ENCODE results near the gene ELP1.

ELP1 gene

GRCh38 chr9:108933718-108934322 lies at the start of gene ELP1:
Gene ELP1, minus strand, starts transcription at chr9:108934124. Its CDS starts 2,978 bp downstream, at chr9:108931146.
- H2AFZ ChIP-seq (ENCODE audit: low read depth, low read length) = peak within 1 kb of the TSS; percentile 95
- peaks cover 44% of the 10 kb centered on the region for H3K79me2 ChIP-seq (ENCODE audit: insufficient read depth, low read length)
- peaks cover 33% of the 10 kb centered on the region for H3K4me1 ChIP-seq (ENCODE audit: insufficient read depth, low read length)
- peaks cover 13% of the 10 kb centered on the region for H3K36me3 ChIP-seq (ENCODE audit: insufficient read depth, low read length)
- peak within 1 kb of the TSS; percentile 77 for H3K4me2 ChIP-seq (ENCODE audit: insufficient read depth, low read length)
- H3K27ac ChIP-seq (ENCODE audit: low read length) = peak within 1 kb of the TSS; percentile 84
- no peaks in the 10 kb centered on the region for H3K9me3 ChIP-seq (ENCODE audit: insufficient read depth, low read length, severe bottlenecking)
- H4K20me1 ChIP-seq (ENCODE audit: insufficient read depth, low read length) = no peaks in the 10 kb centered on the region
- H3K9ac ChIP-seq (ENCODE audit: low read depth, low read length) = peak within 1 kb of the TSS; percentile 86
- ATAC-seq (ENCODE audit: insufficient read depth, low read depth) (peak; percentile 85), DNase-seq (peak; percentile 88)
- H3K27me3 ChIP-seq (ENCODE audit: insufficient read depth, low read length, poor library complexity) = no peaks in the 10 kb centered on the region
- peak within 1 kb of the TSS; percentile 69 to 92 for H3K4me3 ChIP-seq (ENCODE audit: low read depth in 1 of 2, low read length in 2 of 2)
- no peak for TF ChIP-seq EZH2 (IDR thresholded peaks at IDR 0.05; ENCODE audit: borderline replicate concordance, low read depth, low read length, severe bottlenecking)
- TF ChIP-seq CTCF (IDR thresholded peaks at IDR 0.05; ENCODE audit: borderline replicate concordance, extremely low read depth, low read length, poor library complexity, severe bottlenecking) = peak; percentile 47

- peaks cover 19% of the 10 kb centered on the region for H3K36me3 ChIP-seq (ENCODE audit: insufficient read depth, low read length)
Measured at GRCh38 chr9:108980893-108981292, 47.0 kb upstream of the ELP1 start.

GRCh38 chr9:108978205-108978604 lies 44.3 kb upstream of the ELP1 start:
- Histone ChIP-seq H3K79me2 (ENCODE audit: insufficient read depth, low read length) (no peaks in the 10 kb centered on the region), H3K27me3 (ENCODE audit: insufficient read depth, low read length, poor library complexity) (no peaks in the 10 kb centered on the region), H3K9ac (ENCODE audit: low read depth, low read length) (no peak overlapping the region), H3K36me3 (ENCODE audit: insufficient read depth, low read length) (peaks cover 25% of the 10 kb centered on the region), H2AFZ (ENCODE audit: low read depth, low read length) (no peak overlapping the region), H3K9me3 (ENCODE audit: insufficient read depth, low read length, severe bottlenecking) (no peaks in the 10 kb centered on the region), H3K27ac (ENCODE audit: low read length) (no peak overlapping the region), H3K4me3 (ENCODE audit: low read depth in 1 of 2, low read length in 2 of 2) (no peak overlapping the region), H3K4me1 (ENCODE audit: insufficient read depth, low read length) (no peaks in the 10 kb centered on the region), H4K20me1 (ENCODE audit: insufficient read depth, low read length) (no peaks in the 10 kb centered on the region), H3K4me2 (ENCODE audit: insufficient read depth, low read length) (no peak overlapping the region)
- TF ChIP-seq EZH2 (IDR thresholded peaks at IDR 0.05; ENCODE audit: borderline replicate concordance, low read depth, low read length, severe bottlenecking) = no peak
- no peak for TF ChIP-seq CTCF (IDR thresholded peaks at IDR 0.05; ENCODE audit: borderline replicate concordance, extremely low read depth, low read length, poor library complexity, severe bottlenecking)
- ATAC-seq (ENCODE audit: insufficient read depth, low read depth) (no peak), DNase-seq (no peak)

More at GRCh38 chr9:108980893-108981292, 47.0 kb upstream of the ELP1 start:
- H3K4me1 ChIP-seq (ENCODE audit: insufficient read depth, low read length) = no peaks in the 10 kb centered on the region
- no peaks in the 10 kb centered on the region for H3K9me3 ChIP-seq (ENCODE audit: insufficient read depth, low read length, severe bottlenecking)
- no peaks in the 10 kb centered on the region for H4K20me1 ChIP-seq (ENCODE audit: insufficient read depth, low read length)
- H2AFZ ChIP-seq (ENCODE audit: low read depth, low read length) = no peak overlapping the region
- no peak overlapping the region for H3K27ac ChIP-seq (ENCODE audit: low read length)
- no peak overlapping the region for H3K4me2 ChIP-seq (ENCODE audit: insufficient read depth, low read length)
- DNase-seq (no peak), ATAC-seq (ENCODE audit: insufficient read depth, low read depth) (no peak)
- H3K79me2 ChIP-seq (ENCODE audit: insufficient read depth, low read length) = no peaks in the 10 kb centered on the region
- H3K9ac ChIP-seq (ENCODE audit: low read depth, low read length) = no peak overlapping the region
- H3K27me3 ChIP-seq (ENCODE audit: insufficient read depth, low read length, poor library complexity) = no peaks in the 10 kb centered on the region
- H3K4me3 ChIP-seq (ENCODE audit: low read depth in 1 of 2, low read length in 2 of 2) = no peak overlapping the region
- TF ChIP-seq CTCF (IDR thresholded peaks at IDR 0.05; ENCODE audit: borderline replicate concordance, extremely low read depth, low read length, poor library complexity, severe bottlenecking) = no peak
- TF ChIP-seq EZH2 (IDR thresholded peaks at IDR 0.05; ENCODE audit: borderline replicate concordance, low read depth, low read length, severe bottlenecking) = no peak

Data from DND-41 (cell line).